Ecto neural progenitor cell (in vitro differentiated cells): Measurements from ENCODE around the gene FARS2.
"Not testable (repeated sequence)": the region's sequence is repeated elsewhere in the genome, so short reads cannot be mapped to it uniquely, and the experiment has no call there.

Source experiments
- DNase-seq: peaks from one replicate; pipeline ENCODE4 v3.0.0-alpha.2; 2018; ENCODE audit warnings: low spot score

Gene FARS2

DNA sequence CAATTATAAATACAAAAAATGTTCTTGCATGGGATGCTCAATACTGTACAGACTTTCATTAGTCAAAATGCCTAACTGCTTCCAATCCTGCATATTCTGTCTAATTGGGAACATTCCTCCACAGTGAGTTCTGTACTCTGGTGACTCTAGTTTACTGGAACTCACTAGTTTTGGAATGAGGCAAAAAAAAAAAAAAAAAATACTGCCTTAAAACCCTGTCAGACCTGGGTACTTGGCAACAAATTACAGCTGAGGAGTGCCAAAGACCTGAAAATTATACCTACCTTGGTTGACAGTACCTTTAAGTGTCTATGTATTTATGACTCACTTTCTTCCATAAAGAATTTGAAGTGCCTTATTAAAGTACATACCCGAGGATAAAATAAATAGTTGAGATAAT is 276.7 kb downstream of the FARS2 start:
- no peak for DNase-seq

DNA sequence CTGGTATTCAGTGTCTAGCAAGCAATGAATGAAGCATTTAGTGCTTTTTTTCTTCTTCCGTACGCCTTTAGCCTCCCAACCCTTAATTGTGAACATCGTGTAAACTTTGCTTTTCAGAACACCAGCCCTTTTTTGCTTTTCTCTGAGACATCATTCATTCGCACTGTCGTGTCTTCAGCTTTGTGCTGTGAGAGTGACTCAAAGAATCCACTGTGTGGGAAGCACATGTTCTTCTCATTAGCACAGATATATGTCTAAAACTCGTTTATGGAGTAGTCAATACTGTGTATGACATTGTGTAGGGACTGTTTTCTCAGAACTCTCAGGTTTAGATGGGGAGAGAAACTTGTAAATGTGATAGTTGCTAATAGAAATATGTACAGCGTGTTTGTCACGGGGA is 279.1 kb downstream of the FARS2 start:
- DNase-seq: no peak

DNA sequence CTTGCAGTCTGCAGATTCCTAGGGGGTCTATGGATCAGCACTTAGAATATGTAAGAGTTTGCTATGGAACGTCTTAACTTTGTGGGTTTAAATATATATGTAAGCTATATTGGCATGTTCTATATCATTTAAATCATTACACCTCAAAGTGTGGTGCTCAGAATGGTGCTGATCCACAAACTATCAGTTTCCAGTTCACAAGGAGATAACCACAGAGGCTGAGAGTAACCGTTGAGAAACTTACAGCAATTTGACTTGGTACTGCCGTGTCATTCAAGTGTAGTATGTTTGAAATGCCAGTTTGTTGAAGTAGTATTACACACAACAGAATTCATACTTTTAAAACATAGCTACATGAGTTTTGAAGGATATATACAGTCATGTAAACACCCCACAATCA is 279.7 kb downstream of the FARS2 start:
- DNase-seq: no peak

DNA sequence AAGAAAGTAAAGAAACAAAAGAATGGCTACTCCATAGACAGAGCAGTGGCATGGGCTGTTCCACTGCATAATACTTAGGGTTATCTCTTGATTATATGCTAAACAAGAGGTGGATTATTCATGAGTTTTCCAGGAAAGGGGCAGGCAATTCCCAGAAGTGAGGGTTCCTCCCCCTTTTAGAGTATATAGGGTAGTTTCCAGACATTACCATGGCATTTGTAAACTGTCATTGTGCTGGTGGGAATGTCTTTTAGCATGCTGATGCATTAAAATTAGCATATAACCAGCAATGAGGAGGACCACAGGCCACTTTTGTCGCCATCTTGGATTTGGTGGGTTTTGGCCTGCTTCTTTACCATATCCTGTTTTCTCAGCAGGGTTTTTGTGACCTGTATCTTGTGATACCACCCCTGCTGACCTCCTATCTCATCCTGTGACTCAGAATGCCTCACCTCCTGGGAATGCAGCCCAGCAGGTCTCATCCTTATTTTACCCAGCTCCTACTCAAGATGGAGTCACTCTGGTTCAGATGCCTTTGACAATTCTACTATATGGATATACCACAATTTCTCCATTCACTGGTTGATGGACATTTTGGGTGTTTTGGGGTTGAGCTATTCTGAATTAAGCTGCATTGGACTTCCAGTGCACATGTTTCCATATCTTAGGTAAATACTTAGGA is 280.6 kb downstream of the FARS2 start:
- DNase-seq: no peak

DNA sequence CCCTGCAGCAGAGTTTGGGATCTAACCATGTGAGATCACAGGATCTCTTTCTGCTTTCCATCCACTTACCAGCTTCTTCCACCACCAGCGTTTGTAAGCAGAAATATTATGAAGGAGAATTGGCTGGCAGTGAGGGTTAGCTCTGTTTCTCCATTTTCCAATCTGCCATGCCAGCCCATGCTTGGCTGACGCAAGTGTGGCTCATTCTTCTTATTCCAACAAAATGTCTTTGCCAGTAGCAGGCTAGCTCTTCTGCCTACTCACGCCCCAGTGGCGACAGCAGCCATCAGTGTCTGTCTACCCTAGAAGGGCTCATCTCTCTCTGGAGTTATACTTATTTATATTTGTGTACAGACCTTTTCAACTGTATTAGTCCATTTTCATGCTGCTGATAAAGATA is 286.2 kb downstream of the FARS2 start:
- DNase-seq: no peak

DNA sequence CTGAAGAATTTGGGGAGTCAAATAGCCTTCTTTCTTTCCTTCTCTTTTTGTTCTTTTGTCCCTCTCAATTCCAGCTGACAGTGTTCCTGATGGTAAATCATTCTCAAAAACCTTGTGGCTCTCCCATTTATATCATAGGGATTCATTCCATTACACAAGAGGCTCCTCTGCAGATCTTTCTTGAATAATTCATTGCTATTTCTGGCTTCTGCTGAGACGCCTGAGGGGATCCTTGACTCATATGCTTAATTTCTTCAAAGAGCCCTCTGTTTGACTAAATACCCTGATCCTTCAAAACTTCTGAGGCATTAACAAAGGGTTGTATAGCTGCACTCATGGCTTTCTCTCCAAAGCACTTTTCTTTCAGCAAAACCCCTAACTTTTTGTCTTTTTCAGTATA is 289.3 kb downstream of the FARS2 start:
- DNase-seq: no peak

DNA sequence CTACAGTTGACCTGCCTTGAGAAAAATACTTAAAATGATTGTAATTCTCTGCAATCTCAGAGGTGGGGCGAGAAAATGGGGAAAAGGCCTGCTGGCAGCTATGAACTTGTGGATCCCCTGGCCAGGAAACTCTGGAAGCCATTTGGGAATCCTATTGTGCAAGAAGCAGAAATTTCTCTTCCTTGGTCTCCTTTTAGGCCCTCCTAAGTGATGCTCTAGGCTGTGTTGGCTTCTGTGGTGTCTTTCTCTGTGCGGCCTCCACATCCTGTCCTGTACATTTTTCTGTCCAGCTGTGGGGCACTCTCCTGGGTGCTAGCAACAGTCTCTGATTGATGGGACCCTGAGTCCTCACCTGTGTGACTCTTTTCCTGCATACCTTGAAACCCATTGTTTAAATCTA is 290.9 kb downstream of the FARS2 start:
- DNase-seq: no peak

DNA sequence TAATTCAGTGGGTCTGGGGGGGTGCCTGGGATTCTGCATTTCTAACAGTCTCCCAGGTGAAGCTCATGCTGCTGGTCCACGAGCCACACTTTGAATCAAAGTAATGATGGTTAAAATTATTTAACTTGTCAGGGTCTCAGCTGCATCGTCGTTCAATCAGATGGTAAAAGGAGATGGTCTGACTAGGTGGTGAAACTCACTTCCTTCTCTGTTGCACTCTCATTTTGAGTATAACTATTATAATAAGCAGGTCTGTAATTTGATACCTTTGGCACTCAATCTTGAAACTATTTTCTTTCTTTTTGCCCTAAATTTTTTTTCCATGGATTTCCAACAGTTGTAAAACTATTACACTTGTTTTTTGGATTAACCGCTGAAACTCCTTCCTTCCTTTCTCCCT is 292.5 kb downstream of the FARS2 start:
- DNase-seq: no peak

DNA sequence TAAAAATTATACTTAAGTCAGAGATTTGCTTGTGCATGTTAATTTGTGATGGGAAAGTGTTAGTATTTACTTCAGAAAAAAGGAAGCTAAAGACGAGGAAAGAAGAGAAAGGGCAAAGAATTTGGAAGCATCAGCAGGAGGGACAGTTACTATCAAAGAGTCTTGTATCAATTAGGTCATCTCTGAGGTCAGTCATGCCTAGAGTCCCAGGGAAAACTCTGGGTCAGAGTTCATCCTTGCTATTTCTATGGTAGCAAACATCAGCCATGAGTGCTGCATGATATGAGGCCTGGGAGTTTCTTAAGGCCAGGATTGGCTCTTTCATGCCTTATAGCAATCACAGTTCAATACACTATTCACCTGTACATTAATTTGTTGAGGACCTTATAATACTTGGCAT is 292.9 kb downstream of the FARS2 start:
- no peak for DNase-seq

DNA sequence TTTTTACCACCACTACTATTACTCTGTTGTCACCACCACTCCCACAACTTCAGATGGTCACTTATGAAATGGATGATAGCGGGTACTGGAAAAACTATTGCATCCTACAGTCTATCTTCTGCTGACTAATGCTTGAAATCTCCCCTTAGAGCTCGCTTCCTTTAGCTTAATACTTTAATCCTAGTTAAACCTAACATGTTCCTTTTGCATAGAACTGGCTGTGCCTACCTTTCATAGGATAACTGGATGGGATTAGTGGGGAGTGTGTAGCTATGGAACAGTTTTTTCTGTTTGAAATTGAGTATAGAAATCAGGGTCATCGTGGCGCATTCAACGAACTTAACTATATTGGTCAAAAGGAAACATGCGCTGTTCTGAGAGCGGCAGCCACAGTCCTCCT is 294.7 kb downstream of the FARS2 start:
- DNase-seq: no peak

DNA sequence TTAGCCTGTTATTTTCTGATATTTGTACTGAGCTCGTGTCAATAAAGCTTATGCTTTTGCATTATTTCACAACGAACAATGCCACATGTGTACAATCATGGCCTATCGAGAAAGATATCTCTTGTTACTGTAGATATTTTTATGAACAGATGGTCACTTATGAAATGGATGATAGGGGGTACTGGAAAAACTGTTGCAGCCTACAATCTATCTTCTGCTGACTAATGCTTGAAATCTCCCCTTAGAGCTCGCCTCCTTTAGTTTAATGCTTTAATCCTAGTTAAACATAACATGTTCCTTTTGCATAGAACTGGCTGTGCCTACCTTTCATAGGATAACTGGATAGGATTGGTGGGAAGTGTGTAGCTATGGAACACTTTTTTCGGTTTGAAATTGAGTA is 296.2 kb downstream of the FARS2 start:
- DNase-seq: no peak

DNA sequence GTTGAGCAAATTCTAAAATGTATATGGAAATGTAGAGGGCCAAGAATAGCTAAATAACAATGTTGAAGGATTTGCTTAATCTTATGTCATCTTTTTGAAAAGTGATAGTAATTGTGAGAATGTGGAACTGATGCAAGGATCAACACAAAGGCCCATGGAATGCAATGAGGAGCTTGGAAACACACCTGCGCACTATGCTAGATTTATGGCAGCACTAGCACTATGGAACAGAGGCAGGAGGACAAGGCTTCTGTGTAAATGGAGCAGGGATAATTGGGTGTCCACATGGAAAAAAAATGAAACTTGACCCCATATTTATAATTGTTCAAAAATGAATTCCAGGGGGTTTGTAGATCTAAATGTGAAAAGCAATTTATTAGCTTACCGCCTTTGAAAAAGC is 298.3 kb downstream of the FARS2 start:
- DNase-seq: no peak

DNA sequence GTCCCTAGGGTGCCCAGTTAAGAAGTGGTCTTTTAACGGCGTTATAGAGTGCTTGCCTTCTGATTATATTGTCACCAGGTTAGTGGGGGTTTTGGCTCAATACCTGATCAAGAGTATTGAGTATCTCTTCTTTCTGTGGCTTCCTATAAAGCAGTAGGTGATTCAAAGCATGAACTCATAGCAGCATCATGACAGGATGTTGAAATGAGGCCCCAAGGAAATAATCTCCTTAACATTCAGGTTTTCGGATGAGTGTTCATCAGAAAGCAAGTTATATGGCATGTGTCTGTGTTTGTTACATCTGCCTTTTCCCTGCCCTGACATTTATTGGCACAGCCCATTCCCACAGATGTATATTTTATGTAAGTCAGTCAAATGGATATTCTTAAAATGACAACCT is 301.0 kb downstream of the FARS2 start:
- no peak for DNase-seq

DNA sequence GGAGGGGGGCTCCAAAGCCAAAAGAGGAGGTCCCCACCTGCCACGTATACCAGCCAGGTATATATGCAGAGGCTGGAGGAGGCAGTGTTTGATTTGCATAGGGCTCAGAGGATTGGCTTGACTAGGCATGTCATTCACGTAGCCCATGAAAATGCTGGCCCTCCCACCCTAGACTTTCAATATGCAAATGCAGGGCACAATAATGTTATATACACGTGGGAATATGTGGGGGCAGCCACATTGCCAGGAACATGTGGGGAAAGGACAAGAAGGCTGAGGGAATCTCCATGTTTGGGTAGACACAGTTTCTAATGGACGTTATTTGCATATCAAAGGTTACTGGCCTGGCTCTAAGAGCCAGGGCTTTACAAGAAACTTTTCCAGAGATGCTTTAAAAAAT is 301.8 kb downstream of the FARS2 start:
- DNase-seq: no peak

DNA sequence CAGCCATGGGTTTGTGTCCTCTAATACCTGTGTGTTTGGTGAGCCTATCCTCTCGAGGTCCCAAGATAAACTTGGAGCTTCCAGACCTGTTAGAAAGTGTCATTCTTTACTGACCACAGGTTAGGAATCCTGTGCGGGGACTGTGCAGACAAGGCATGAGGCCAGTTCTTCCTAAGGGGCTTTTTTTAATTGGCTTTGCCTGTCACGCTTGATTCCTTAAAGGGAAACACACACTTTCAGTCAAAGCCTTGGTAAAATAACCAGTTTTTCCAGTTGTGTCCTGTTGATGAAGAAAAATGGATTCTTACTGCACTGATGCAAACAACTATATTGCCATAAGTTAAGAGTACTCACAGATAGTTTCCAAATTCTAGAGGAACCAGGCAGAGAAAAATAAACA is 303.4 kb downstream of the FARS2 start:
- DNase-seq: not testable (repeated sequence)

DNA sequence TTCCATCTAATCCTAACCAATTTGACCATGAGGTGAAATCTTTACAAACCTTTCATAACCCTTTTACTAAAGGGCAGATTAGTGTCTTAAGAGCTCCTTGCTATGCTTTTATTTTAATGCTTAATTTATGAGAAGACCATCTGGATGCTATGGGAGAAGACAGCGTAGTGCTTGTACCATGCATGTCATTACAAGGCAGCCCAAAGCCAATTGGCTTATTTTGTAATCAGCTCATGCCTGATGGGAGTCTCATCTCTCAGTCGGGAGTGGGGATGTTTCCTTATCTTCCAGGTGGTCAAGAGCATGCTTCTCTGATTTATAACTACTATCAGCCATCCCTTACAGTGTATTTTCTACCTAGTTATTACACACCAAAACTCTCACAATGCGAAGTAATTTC is 304.7 kb downstream of the FARS2 start:
- no peak for DNase-seq

DNA sequence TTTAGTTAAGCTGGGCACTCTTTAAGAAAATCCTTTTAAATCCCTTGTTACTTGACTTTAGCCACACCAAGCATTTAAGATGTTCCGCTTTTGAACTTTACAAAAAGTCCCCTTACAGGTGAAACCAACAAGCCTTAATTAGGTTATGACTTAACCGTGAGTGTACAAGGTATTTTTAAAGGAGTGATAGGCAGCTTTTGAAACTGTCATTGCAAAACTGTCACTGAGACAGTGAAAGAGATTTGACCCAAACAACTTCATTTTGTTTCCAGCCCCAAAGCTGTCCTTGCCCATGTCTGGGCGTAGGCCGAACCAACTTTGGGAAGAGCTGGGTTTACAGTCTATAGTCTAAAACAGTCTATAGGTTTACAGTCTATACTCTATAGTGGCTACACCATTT is 305.4 kb downstream of the FARS2 start:
- DNase-seq: no peak

DNA sequence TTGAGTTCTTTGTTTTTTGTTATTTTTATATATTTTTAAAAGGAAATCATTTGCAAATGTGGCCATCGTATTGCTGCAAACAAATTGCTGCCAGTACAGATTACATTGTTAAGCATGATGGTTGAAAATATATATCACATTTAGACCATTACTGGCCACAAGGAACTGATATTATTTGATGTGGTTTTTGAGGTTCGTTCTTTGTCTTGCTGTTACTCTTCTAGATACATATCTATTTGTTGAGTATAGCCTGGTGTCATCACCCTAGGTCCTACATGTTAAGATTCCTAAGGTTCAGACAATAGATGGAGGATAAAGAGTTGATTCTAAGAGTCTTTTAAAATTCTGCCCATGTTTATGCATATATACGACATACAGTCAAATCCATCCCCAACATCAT is 306.0 kb downstream of the FARS2 start:
- DNase-seq: no peak

DNA sequence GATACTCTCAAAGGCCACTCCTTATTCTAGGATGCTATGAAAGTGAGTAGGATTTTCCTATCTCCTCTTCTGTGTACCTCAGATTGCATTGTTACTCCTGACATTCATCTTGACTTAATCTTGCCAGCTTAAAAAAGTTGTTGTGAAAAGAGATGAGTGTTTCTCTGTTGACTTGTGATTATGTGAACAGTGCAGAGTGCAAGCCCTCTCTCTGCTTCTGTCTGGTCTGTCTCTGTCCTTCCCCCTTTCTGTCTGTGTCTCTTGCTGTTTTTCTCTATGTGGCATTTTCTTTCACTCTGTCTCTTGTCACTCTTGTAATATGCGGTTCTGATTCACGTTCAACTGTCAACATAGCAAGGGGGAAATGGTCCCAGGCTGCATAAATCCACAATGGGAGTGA is 306.6 kb downstream of the FARS2 start:
- DNase-seq: no peak

DNA sequence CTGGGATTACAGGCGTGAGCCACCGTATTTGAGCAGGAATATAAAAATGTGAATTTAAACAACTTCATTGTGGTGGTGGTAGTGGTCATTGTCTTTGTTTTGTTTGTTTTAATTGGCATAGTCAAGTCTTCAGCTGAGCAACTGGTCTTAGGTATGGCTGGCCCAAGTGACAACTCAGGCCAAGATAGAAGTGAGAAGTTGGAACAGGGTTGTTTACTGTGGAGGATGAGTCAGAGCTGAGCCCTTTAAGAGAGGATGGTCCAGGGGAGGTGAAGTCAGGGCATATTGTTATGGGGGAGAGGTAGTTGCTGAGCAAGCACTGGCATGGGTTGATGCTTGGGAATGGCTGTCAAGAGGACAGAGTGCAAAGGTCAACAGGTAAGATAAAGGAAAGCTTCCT is 308.2 kb downstream of the FARS2 start:
- DNase-seq: no peak

DNA sequence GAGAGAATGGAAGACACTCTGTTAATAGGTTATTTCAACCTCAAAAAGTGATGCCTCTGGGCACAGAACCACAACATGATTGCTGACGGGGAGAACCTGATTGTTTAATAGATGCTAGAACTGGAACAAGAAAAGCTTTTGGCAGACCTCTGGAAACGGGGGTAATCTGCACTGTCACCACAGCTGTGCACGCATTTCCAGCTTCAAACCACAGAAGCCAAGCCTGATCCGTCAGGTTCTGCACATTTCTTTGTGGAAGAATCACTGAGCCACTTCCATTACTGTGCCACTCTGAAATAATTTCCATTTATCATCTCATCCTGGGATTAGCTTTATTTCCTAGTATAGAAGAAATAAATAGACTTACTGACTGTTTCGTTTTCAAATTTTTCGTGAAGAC is 309.3 kb downstream of the FARS2 start:
- DNase-seq: no peak

DNA sequence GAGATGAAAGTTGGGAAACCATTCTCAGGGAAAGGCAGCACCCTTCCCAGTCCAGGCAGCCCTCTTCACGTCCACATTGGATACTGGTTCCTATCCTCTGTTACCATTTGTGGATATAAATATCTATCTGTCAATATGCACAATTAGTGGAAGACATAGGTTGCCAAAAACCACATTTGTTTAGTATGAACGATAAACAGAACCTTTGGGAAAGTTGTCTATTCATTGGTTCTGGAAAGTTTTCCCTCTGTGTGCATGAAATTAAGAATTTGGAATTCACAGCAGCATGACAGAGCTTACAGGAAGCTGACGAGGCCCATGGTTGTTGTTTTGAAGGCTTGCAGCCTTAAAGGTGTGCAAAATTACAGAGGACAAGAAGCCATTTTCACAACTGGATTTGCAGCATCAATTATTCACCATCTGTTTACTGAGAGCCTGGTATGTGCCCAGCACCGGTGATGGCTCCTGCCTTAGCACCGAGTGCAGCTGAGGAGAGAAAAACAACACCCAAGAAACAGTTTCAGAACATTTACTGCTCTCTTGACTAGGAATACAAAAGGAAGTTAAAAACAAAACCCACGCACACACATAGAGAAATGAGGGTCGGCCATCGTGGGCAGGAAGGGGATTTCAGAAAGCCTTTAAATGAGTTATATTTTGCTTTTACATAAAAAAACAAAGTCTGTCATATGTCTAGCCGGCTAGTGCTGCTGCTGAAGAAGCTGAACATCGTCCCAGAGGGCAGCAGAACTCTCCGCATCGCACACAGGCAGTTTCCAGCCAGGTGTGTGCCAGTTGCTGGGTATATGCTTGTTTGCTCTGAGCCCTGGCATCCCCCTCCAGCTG is 319.6 kb downstream of the FARS2 start:
- no peak for DNase-seq

DNA sequence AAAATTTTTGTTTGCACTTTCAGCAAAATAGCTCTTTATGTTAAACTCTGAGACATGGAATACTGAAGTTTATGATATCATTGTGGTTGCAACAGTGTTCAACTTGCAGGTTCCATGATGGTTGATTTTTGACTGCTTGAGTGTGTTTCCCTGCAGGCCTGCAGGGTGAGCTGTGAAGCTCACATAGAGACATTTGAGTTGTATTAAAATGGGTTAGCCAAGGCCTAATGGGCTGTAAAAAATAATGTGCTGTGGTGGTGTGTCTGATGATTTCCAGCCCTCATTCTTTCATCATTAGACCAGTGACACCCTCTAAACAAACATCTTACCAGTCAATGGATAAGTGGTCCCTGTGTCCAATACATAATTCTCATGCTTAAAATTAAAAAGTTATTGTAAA is 321.4 kb downstream of the FARS2 start:
- no peak for DNase-seq

DNA sequence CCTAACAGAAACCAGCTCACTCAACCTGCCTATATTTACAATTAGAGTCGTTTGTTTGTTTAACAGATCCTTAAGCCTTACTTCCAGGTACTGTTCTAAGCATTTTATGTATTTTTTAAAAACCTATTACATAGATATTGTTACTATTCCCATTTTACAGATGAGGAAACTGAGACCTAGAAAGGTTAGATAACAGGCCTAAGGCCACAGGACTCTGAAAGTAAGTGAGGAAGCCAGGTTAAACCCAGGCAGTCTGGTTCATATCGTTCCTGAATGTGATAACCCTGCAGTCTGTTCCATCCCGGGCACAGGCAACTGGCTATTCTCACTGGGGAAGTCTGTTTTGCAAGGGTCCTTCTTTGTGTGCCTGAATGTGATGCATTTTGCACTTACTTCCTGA is 322.2 kb downstream of the FARS2 start:
- DNase-seq: no peak
